Panc1 (cell line): ENCODE measurements around the gene SRRM4.

ENCODE experiments used
- POLR2AphosphoS5 ChIP-seq: IDR thresholded peaks from 2 replicates; pipeline ENCODE4 v1.6.1; 2012; ENCODE audit warnings: mild to moderate bottlenecking, low read depth, low read length, moderate library complexity
- SIN3A ChIP-seq: IDR thresholded peaks from 2 replicates; pipeline ENCODE4 v1.6.1; 2012; ENCODE audit warnings: low read depth, mild to moderate bottlenecking, low read length, moderate library complexity, borderline replicate concordance; ENCODE audit not compliant: insufficient read depth
- TCF7L2 ChIP-seq: IDR thresholded peaks from 2 replicates; pipeline ENCODE4 v1.6.1; 2011; ENCODE audit warnings: mild to moderate bottlenecking, low read depth, low read length, inconsistent platforms
- TF ChIP-seq, protein P1 (sequence below): fragments of 450-650 bp; IDR thresholded peaks from 2 replicates; pipeline ENCODE4 v1.5.1; 2017; ENCODE audit warnings: mild to moderate bottlenecking
- TF ChIP-seq, protein P2 (sequence below), 2 experiments: IDR thresholded peaks; 2 replicates each; pipeline ENCODE4 v1.6.1; 2011 to 2012; ENCODE audit warnings: low read depth in 2 of 2, control low read depth in 1 of 2, low read length in 1 of 2, mild to moderate bottlenecking in 1 of 2, moderate library complexity in 1 of 2; ENCODE audit not compliant: insufficient read depth in 1 of 2

DNA sequence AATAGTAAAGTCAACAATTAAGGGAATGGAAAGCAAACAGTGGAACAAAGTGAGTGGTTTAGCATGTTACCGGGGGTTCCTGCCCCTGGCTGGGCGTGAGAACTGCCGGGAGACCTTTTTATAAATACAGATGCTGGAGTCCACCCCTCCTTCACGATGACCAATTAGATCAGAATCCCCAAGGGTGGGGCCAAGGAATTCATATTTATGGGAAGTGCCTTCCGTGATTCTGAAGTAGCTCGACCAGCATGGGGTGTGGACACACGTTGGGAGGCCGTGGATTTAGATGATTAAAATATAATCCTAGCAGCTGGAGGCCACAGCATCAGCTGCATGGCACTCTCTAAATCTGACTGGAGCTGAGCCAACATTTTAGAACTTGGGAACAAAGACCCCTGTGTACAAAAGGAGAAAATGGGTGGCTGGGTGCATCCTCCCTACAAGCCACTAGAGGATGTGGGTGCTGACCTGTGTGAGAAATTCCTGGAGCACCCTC is 87.9 kb downstream of the SRRM4 start:
- TF ChIP-seq POLR2AphosphoS5 (no peak), TCF7L2 (no peak), SIN3A (no peak)
- TF ChIP-seq, protein P1, sequence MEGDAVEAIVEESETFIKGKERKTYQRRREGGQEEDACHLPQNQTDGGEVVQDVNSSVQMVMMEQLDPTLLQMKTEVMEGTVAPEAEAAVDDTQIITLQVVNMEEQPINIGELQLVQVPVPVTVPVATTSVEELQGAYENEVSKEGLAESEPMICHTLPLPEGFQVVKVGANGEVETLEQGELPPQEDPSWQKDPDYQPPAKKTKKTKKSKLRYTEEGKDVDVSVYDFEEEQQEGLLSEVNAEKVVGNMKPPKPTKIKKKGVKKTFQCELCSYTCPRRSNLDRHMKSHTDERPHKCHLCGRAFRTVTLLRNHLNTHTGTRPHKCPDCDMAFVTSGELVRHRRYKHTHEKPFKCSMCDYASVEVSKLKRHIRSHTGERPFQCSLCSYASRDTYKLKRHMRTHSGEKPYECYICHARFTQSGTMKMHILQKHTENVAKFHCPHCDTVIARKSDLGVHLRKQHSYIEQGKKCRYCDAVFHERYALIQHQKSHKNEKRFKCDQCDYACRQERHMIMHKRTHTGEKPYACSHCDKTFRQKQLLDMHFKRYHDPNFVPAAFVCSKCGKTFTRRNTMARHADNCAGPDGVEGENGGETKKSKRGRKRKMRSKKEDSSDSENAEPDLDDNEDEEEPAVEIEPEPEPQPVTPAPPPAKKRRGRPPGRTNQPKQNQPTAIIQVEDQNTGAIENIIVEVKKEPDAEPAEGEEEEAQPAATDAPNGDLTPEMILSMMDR: no peak
- TF ChIP-seq, protein P2, sequence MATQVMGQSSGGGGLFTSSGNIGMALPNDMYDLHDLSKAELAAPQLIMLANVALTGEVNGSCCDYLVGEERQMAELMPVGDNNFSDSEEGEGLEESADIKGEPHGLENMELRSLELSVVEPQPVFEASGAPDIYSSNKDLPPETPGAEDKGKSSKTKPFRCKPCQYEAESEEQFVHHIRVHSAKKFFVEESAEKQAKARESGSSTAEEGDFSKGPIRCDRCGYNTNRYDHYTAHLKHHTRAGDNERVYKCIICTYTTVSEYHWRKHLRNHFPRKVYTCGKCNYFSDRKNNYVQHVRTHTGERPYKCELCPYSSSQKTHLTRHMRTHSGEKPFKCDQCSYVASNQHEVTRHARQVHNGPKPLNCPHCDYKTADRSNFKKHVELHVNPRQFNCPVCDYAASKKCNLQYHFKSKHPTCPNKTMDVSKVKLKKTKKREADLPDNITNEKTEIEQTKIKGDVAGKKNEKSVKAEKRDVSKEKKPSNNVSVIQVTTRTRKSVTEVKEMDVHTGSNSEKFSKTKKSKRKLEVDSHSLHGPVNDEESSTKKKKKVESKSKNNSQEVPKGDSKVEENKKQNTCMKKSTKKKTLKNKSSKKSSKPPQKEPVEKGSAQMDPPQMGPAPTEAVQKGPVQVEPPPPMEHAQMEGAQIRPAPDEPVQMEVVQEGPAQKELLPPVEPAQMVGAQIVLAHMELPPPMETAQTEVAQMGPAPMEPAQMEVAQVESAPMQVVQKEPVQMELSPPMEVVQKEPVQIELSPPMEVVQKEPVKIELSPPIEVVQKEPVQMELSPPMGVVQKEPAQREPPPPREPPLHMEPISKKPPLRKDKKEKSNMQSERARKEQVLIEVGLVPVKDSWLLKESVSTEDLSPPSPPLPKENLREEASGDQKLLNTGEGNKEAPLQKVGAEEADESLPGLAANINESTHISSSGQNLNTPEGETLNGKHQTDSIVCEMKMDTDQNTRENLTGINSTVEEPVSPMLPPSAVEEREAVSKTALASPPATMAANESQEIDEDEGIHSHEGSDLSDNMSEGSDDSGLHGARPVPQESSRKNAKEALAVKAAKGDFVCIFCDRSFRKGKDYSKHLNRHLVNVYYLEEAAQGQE (IDR thresholded peaks at IDR 0.05; ENCODE audit: insufficient read depth in 1 of 2, low read depth in 2 of 2, low read length in 1 of 2): no peak
